GM12878 (cell line): ENCODE measurements around the gene KCNAB2. TPM values are rescaled to one million over a fixed set of nuclear protein-coding genes. Genes with fewer than 3 reads are reported as not detected.

ENCODE experiments used
- ATAC-seq: fragments of 200-7000 bp; cut with Tn5 transposase; 3 replicates; pipeline ENCODE4 v1.9.1; 2020; ENCODE audit warnings: mild to moderate bottlenecking, moderate library complexity
- BruUV-seq: library from RNA; stranded (reverse); fragments of 400-500 nt; replicated peaks from 2 replicates; lab custom pipeline; 2021; lab: Mats Ljungman, UMichigan
- CTCF ChIA-PET: fragments of 300-600 bp; sonication (Branson Sonifier 250); formaldehyde crosslinking; extraction: SDS; loops from one replicate; lab custom pipeline; 2021; ENCODE audit warnings: inconsistent platforms; lab: Yijun Ruan, JAX
- POLR2A ChIA-PET: fragments of 350-600 bp; formaldehyde crosslinking; extraction: SDS; loops from one replicate; lab custom pipeline; 2021; ENCODE audit warnings: inconsistent platforms; lab: Charles Lee
- RAD21 ChIA-PET: fragments of 300-600 bp; sonication (Branson Sonifier 250); formaldehyde crosslinking; loops from one replicate; lab custom pipeline; 2023; ENCODE audit warnings: antibody characterized with exemption; ENCODE audit not compliant: unreplicated experiment; lab: Charles Lee
- SMC1A ChIA-PET: fragments of 300-600 bp; sonication (Branson Sonifier 250); formaldehyde crosslinking; loops from one replicate; lab custom pipeline; 2023; ENCODE audit not compliant: unreplicated experiment, uncharacterized antibody; lab: Charles Lee
- DNase-seq: peaks from one replicate; pipeline ENCODE4 v3.0.0-alpha.2; 2011; ENCODE audit warnings: low read depth, low spot score
- FAIRE-seq: peaks from 3 replicates; lab custom pipeline; 2011; peaks lifted over from hg19 to GRCh38; lab: Jason Lieb, UNC
- H2AFZ ChIP-seq: 2 replicates; pipeline ENCODE4 v1.6.0; 2011; ENCODE audit warnings: low read depth, low read length, control low read depth; ENCODE audit not compliant: control insufficient read depth
- H3K27ac ChIP-seq: 2 replicates; pipeline ENCODE4 v1.5.1; 2011; ENCODE audit warnings: control low read depth; ENCODE audit not compliant: control insufficient read depth, insufficient read depth
- H3K27me3 ChIP-seq, 2 experiments: replicated peaks in 1 of 2; 2 replicates each; pipeline versions ENCODE4 v1.6.0 to v1.6.1; 2011; ENCODE audit warnings: low read length in 1 of 2; ENCODE audit not compliant: control insufficient read depth in 2 of 2, insufficient read depth in 2 of 2
- H3K36me3 ChIP-seq, 2 experiments: 2 replicates each; pipeline ENCODE4 v1.5.1; 2011; ENCODE audit warnings: low read length in 1 of 2; ENCODE audit not compliant: control insufficient read depth in 2 of 2, insufficient read depth in 2 of 2
- H3K4me1 ChIP-seq: 2 replicates; pipeline ENCODE4 v1.6.1; 2011; ENCODE audit warnings: mild to moderate bottlenecking, low read length, moderate library complexity, mixed read lengths; ENCODE audit not compliant: control insufficient read depth, insufficient read depth
- H3K4me2 ChIP-seq: 2 replicates; pipeline ENCODE4 v1.6.0; 2011; ENCODE audit warnings: control low read depth; ENCODE audit not compliant: control insufficient read depth, insufficient read depth
- H3K4me3 ChIP-seq: fragments of 200-600 bp; sonication (generic); 2 replicates; pipeline ENCODE4 v1.5.1; 2016
- H3K79me2 ChIP-seq: 2 replicates; pipeline ENCODE4 v1.6.0; 2011; ENCODE audit warnings: low read length; ENCODE audit not compliant: control insufficient read depth, insufficient read depth
- H3K9ac ChIP-seq: 2 replicates; pipeline ENCODE4 v1.8.0; 2011; ENCODE audit warnings: low read length, control low read depth, mixed read lengths; ENCODE audit not compliant: control insufficient read depth, insufficient read depth
- H3K9me3 ChIP-seq: replicated peaks from 3 replicates; pipeline ENCODE4 v1.5.1; 2011; ENCODE audit warnings: mild to moderate bottlenecking, low read length; ENCODE audit not compliant: control insufficient read depth, insufficient read depth
- H4K20me1 ChIP-seq: 2 replicates; pipeline ENCODE4 v1.6.0; 2011; ENCODE audit not compliant: control insufficient read depth, insufficient read depth
- CBX5 ChIP-seq: sonication (generic); IDR thresholded peaks from 2 replicates; pipeline ENCODE4 v1.6.1; 2016; ENCODE audit warnings: low read depth, moderate library complexity, mild to moderate bottlenecking, inconsistent platforms
- CHD1 ChIP-seq: IDR thresholded peaks from 2 replicates; pipeline ENCODE4 v1.6.1; 2012; ENCODE audit warnings: low read depth, low read length, improper control_type of control experiment
- POLR2AphosphoS5 ChIP-seq: IDR thresholded peaks from 2 replicates; pipeline ENCODE4 v1.6.1; 2011; ENCODE audit warnings: mild to moderate bottlenecking, low read length, inconsistent platforms
- ZNF217 ChIP-seq: fragments of 450-650 bp; IDR thresholded peaks from 2 replicates; pipeline ENCODE4 v1.6.1; 2017; ENCODE audit warnings: antibody characterized with exemption, mild to moderate bottlenecking
- WGBS: methylation state at CpG from one replicate; pipeline ENCODE4 v1.1.6; 2016; ENCODE audit warnings: low lambda C conversion rate; ENCODE audit not compliant: insufficient replicate concordance, insufficient coverage; ENCODE audit errors: missing lambda C conversion rate; 5-methylcytosine and 5-hydroxymethylcytosine counted together
- in situ Hi-C: fragments of 300-500 bp; cut with MboI; formaldehyde crosslinking; loops from 9 replicates; pipeline ENCODE4 v1.14.3; 2018; ENCODE audit warnings: mixed read lengths
- intact Hi-C: fragments of 100-400 bp; cut with micrococcal nuclease; formaldehyde crosslinking; loops from one replicate; pipeline ENCODE4 v1.14.2; 2022; ENCODE audit not compliant: unreplicated experiment
- polyA plus RNA-seq, 11 experiments: library from polyadenylated mRNA; depleted of rRNA in 4 of 11; unstranded in 6 of 11; stranded (reverse) in 5 of 11; fragments of >200 nt; fragmentation: Nextera tagmentation in 4 of 11; fragmentation: Illumina TruSeq in 1 of 11; extraction: Ambion mirVana in 4 of 11; extraction: Trizol in 1 of 11; gene quantifications; 1 replicate in 1 of 11; 2 replicates in 10 of 11; pipeline versions ENCODE4 v1.2.1 to v1.2.3, GENCODE V29; 2011 to 2016; ENCODE audit warnings: inconsistent platforms in 2 of 11, missing spikeins in 2 of 11, low read depth in 1 of 11
- total RNA-seq, 4 experiments: library from RNA; depleted of rRNA in 3 of 4; stranded (reverse); fragments of >200 nt in 3 of 4; fragmentation: Illumina TruSeq in 1 of 4; extraction: Trizol in 1 of 4; gene quantifications; 2 replicates each; pipeline versions ENCODE4 v1.2.1 to v1.2.3, GENCODE V29; 2013 to 2021

The KCNAB2 gene
- total and polyA plus RNA-seq, 10 of the 15 experiments (the other 5 are each of a cell fraction or from before 2014, with no cell fraction given), result 2.9 to 123 (median 62.4) TPM

GRCh38 chr1:6118415-6118814, 72.7 kb downstream of the KCNAB2 start:
- FAIRE-seq (no peak), DNase-seq (no peak), ATAC-seq (no peak)
- no peaks in the 10 kb centered on the region for H3K36me3 ChIP-seq
- H3K4me2 ChIP-seq, result no peak overlapping the region
- ChIA-PET CTCF (no interaction called here), SMC1A (no interaction called here), RAD21 (no interaction called here), POLR2A (interaction anchor here (0.7 kb wide), 1 partner anchor 12 kb away, joined by 4 read pairs; no protein-coding TSS in a partner anchor)
- H2AFZ ChIP-seq, result no peak overlapping the region
- no peaks in the 10 kb centered on the region for H3K27me3 ChIP-seq
- H3K9ac ChIP-seq, result no peak overlapping the region
- no peak overlapping the region for H3K4me3 ChIP-seq
- H4K20me1 ChIP-seq, result no peaks in the 10 kb centered on the region
- no peaks in the 10 kb centered on the region for H3K9me3 ChIP-seq
- H3K79me2 ChIP-seq, result no peaks in the 10 kb centered on the region
- intact Hi-C loops (loop anchor here (5.0 kb wide), 1 partner anchor 49 kb away; no protein-coding TSS in a partner anchor), in situ Hi-C loops (no loop called here)
- no peak overlapping the region for H3K27ac ChIP-seq
- TF ChIP-seq CHD1, result no peak
- TF ChIP-seq POLR2AphosphoS5, result no peak
- no TSS peak for BruUV-seq
- 12% methylated on average over 3 of the region's 3 CpGs for WGBS
- no peaks in the 10 kb centered on the region for H3K4me1 ChIP-seq

GRCh38 chr1:6121021-6121421, 75.3 kb downstream of the KCNAB2 start:
- WGBS, result 54% methylated on average over 15 of the region's 18 CpGs
- Histone ChIP-seq H4K20me1 (no peaks in the 10 kb centered on the region), H2AFZ (no peak overlapping the region), H3K4me2 (no peak overlapping the region), H3K4me1 (no peaks in the 10 kb centered on the region), H3K9me3 (no peaks in the 10 kb centered on the region), H3K36me3 (no peaks in the 10 kb centered on the region), H3K9ac (no peak overlapping the region), H3K79me2 (no peaks in the 10 kb centered on the region), H3K27me3 (no peaks in the 10 kb centered on the region), H3K4me3 (no peak overlapping the region), H3K27ac (no peak overlapping the region)
- CTCF ChIA-PET, result interaction anchor here (0.8 kb wide), 1 partner anchor 9 kb away, joined by 3 read pairs; no protein-coding TSS in a partner anchor
- FAIRE-seq (no peak), ATAC-seq (no peak), DNase-seq (no peak)
- POLR2A ChIA-PET, result no interaction called here
- BruUV-seq, result no TSS peak
- SMC1A ChIA-PET, result no interaction called here
- TF ChIP-seq CBX5 (no peak), ZNF217 (no peak)
- in situ Hi-C loops, result no loop called here
- RAD21 ChIA-PET, result no interaction called here
- intact Hi-C loops, result no loop called here
